HCT116 (cell line): ENCODE data around the gene TBCCD1. TPM values are rescaled to one million over a fixed set of nuclear protein-coding genes. Genes with fewer than 3 reads are reported as not detected.

ENCODE experiments used
- ATAC-seq: fragments of 200-7000 bp; cut with Tn5 transposase; 2 replicates; pipeline ENCODE4 v1.9.1; 2020; ENCODE audit warnings: mild to moderate bottlenecking, moderate library complexity
- BruUV-seq: library from RNA; stranded (reverse); fragments of 400-500 nt; replicated peaks from 2 replicates; lab custom pipeline; 2021; lab: Mats Ljungman, UMichigan
- CTCF ChIA-PET: fragments of 300-600 bp; sonication (Branson Sonifier 250); formaldehyde crosslinking; loops from one replicate; lab custom pipeline; 2021; ENCODE audit warnings: antibody characterized with exemption; lab: Charles Lee
- POLR2A ChIA-PET: fragments of 300-600, 350-600 bp; sonication (Branson Sonifier 250); formaldehyde crosslinking; loops from one replicate; lab custom pipeline; 2021; ENCODE audit warnings: antibody characterized with exemption; lab: Charles Lee
- RAD21 ChIA-PET, 2 experiments: fragments of 300-600 bp; sonication (Branson Sonifier 250); formaldehyde crosslinking; loops; one replicate each; lab custom pipeline; 2023; ENCODE audit warnings: low total read pairs in 2 of 2; ENCODE audit not compliant: uncharacterized antibody in 2 of 2, unreplicated experiment in 2 of 2, low non-redundant PET in 1 of 2; lab: Charles Lee
- DNase-seq: peaks from one replicate; pipeline ENCODE4 v3.0.0-alpha.2; 2010; ENCODE audit warnings: low read depth, low spot score
- H2AFZ ChIP-seq: fragments of 200-600 bp; shearing (Covaris generic), sonication (generic); 2 replicates; pipeline ENCODE4 v1.6.1; 2017; ENCODE audit warnings: low read depth, mixed run types, mixed read lengths, antibody characterized with exemption, low read length; ENCODE audit not compliant: poor library complexity, severe bottlenecking
- H3K27ac ChIP-seq: 2 replicates; pipeline ENCODE4 v1.5.1; 2012; ENCODE audit warnings: low read depth, low read length
- H3K27me3 ChIP-seq: fragments of 200-600 bp; sonication (generic); 2 replicates; pipeline ENCODE4 v1.6.1; 2016; ENCODE audit warnings: mixed run types, low read length, mixed read lengths; ENCODE audit not compliant: insufficient read depth
- H3K36me3 ChIP-seq, 2 experiments: fragments of 200-500 bp in 1 of 2; fragments of 200-600 bp in 1 of 2; sonication (Bioruptor generic) in 1 of 2; sonication (generic) in 1 of 2; 2 replicates each; pipeline versions ENCODE4 v1.5.1 to v1.6.1; 2014 to 2016; ENCODE audit warnings: low read length in 2 of 2, inconsistent platforms in 1 of 2, mixed read lengths in 1 of 2, mixed run types in 1 of 2; ENCODE audit not compliant: insufficient read depth in 2 of 2, control insufficient read depth in 1 of 2
- H3K4me1 ChIP-seq, 2 experiments: fragments of 200-600 bp in 1 of 2; sonication (generic) in 1 of 2; 2 replicates each; pipeline versions ENCODE4 v1.5.1 to v1.6.1; 2012 to 2017; ENCODE audit warnings: low read length in 2 of 2, inconsistent platforms in 1 of 2, mild to moderate bottlenecking in 1 of 2, mixed read lengths in 1 of 2, mixed run types in 1 of 2, moderate library complexity in 1 of 2; ENCODE audit not compliant: insufficient read depth in 2 of 2, control insufficient read depth in 1 of 2
- H3K4me2 ChIP-seq: fragments of 200-600 bp; sonication (generic); 2 replicates; pipeline ENCODE4 v1.6.1; 2017; ENCODE audit warnings: mixed run types, low read length, mixed read lengths
- H3K4me3 ChIP-seq, 2 experiments: fragments of 200-600 bp in 1 of 2; sonication (generic) in 1 of 2; replicated peaks in 1 of 2; 2 replicates each; pipeline ENCODE4 v1.5.1; 2011 to 2016; ENCODE audit warnings: low read length in 2 of 2, control low read depth in 1 of 2, low read depth in 1 of 2, mild to moderate bottlenecking in 1 of 2, mixed read lengths in 1 of 2, mixed run types in 1 of 2
- H3K79me2 ChIP-seq: fragments of 200-600 bp; sonication (generic); 2 replicates; pipeline ENCODE4 v1.6.1; 2017; ENCODE audit warnings: mild to moderate bottlenecking, mixed run types, low read length, moderate library complexity, mixed read lengths; ENCODE audit not compliant: insufficient read depth
- H3K9ac ChIP-seq: fragments of 200-600 bp; sonication (generic); 2 replicates; pipeline ENCODE4 v1.6.1; 2016; ENCODE audit warnings: low read length, mixed read lengths
- H3K9me2 ChIP-seq: fragments of 200-600 bp; sonication (generic), shearing (Covaris generic); 2 replicates; pipeline ENCODE4 v1.6.1; 2017; ENCODE audit warnings: mixed run types, mild to moderate bottlenecking, moderate library complexity; ENCODE audit not compliant: insufficient read depth
- H3K9me3 ChIP-seq, 2 experiments: fragments of 200-500 bp in 1 of 2; fragments of 200-600 bp in 1 of 2; sonication (Bioruptor generic) in 1 of 2; sonication (generic) in 1 of 2; 2 replicates each; pipeline ENCODE4 v1.6.1; 2014 to 2017; ENCODE audit warnings: low read length in 2 of 2, mixed read lengths in 2 of 2, inconsistent platforms in 1 of 2, low read depth in 1 of 2, mild to moderate bottlenecking in 1 of 2, mixed run types in 1 of 2, moderate library complexity in 1 of 2; ENCODE audit not compliant: control insufficient read depth in 1 of 2, insufficient read depth in 1 of 2
- H4K20me1 ChIP-seq: fragments of 200-600 bp; sonication (generic), shearing (Covaris generic); 2 replicates; pipeline ENCODE4 v1.6.1; 2017; ENCODE audit warnings: mixed run types, mild to moderate bottlenecking, moderate library complexity; ENCODE audit not compliant: insufficient read depth
- CTCF ChIP-seq, 3 experiments: fragments of 200-600 bp in 1 of 3; sonication (generic) in 1 of 3; IDR thresholded peaks in 2 of 3; conservative IDR thresholded peaks in 1 of 3; 2 replicates each; pipeline ENCODE4 v1.5.1; 2012 to 2017; ENCODE audit warnings: low read depth in 2 of 3, low read length in 2 of 3, antibody characterized with exemption in 1 of 3, borderline replicate concordance in 1 of 3, control low read depth in 1 of 3, mild to moderate bottlenecking in 1 of 3, mixed read lengths in 1 of 3, mixed run types in 1 of 3, moderate library complexity in 1 of 3; ENCODE audit not compliant: insufficient read depth in 1 of 3
- EGR1 ChIP-seq: IDR thresholded peaks from 2 replicates; pipeline ENCODE4 v1.6.1; 2012; ENCODE audit warnings: low read depth
- ELF1 ChIP-seq: IDR thresholded peaks from 2 replicates; pipeline ENCODE4 v1.6.1; 2012; ENCODE audit warnings: low read depth, borderline replicate concordance
- EZH2 ChIP-seq: fragments of 200-600 bp; sonication (generic); IDR thresholded peaks from 2 replicates; pipeline ENCODE4 v1.6.1; 2017; ENCODE audit warnings: antibody characterized with exemption, mixed run types
- EZH2phosphoT487 ChIP-seq: fragments of 200-600 bp; IDR thresholded peaks from 2 replicates; pipeline ENCODE4 v1.6.1; 2018; ENCODE audit warnings: antibody characterized with exemption, borderline replicate concordance
- JUND ChIP-seq: IDR thresholded peaks from 2 replicates; pipeline ENCODE4 v1.6.1; 2012
- MAX ChIP-seq: IDR thresholded peaks from 2 replicates; pipeline ENCODE4 v1.6.1; 2012
- POLR2AphosphoS5 ChIP-seq: IDR thresholded peaks from 2 replicates; pipeline ENCODE4 v1.6.1; 2011; ENCODE audit warnings: mild to moderate bottlenecking, low read depth, low read length, moderate library complexity
- RAD21 ChIP-seq: IDR thresholded peaks from 2 replicates; pipeline ENCODE4 v1.6.1; 2012; ENCODE audit warnings: low read depth, mild to moderate bottlenecking
- SIN3A ChIP-seq: IDR thresholded peaks from 2 replicates; pipeline ENCODE4 v1.6.1; 2012; ENCODE audit warnings: low read depth
- SP1 ChIP-seq: IDR thresholded peaks from 2 replicates; pipeline ENCODE4 v1.6.1; 2012; ENCODE audit warnings: low read depth
- SRF ChIP-seq: IDR thresholded peaks from 2 replicates; pipeline ENCODE4 v1.6.1; 2012; ENCODE audit warnings: low read depth
- YY1 ChIP-seq: IDR thresholded peaks from 2 replicates; pipeline ENCODE4 v1.6.1; 2011; ENCODE audit warnings: low read length, low read depth, moderate library complexity, mild to moderate bottlenecking; ENCODE audit not compliant: insufficient replicate concordance; ENCODE audit errors: extremely low read depth
- ZFX ChIP-seq: fragments of 450-650 bp; IDR thresholded peaks from 2 replicates; pipeline ENCODE4 v1.6.1; 2017
- ZNF274 ChIP-seq: fragments of 200-500 bp; sonication (Bioruptor generic); IDR thresholded peaks from 2 replicates; pipeline ENCODE4 v1.6.1; 2014; ENCODE audit warnings: mild to moderate bottlenecking, low read depth, low read length, inconsistent platforms
- intact Hi-C: fragments of 100-400 bp; cut with micrococcal nuclease; formaldehyde crosslinking; loops from 2 replicates; pipeline ENCODE4 v1.10.0; 2022
- total RNA-seq: library from RNA; stranded (reverse); gene quantifications from one replicate; pipeline ENCODE4 v1.2.1, GENCODE V29; 2021; ENCODE audit not compliant: unreplicated experiment
- TF ChIP-seq, protein P1 (sequence below): IDR thresholded peaks from 2 replicates; pipeline ENCODE4 v1.6.1; 2011; ENCODE audit warnings: mild to moderate bottlenecking, low read length, moderate library complexity; ENCODE audit not compliant: insufficient replicate concordance; ENCODE audit errors: extremely low read depth

TBCCD1 gene
- total RNA-seq, 1 experiment from 2014 or later: 16.8 TPM

DNA sequence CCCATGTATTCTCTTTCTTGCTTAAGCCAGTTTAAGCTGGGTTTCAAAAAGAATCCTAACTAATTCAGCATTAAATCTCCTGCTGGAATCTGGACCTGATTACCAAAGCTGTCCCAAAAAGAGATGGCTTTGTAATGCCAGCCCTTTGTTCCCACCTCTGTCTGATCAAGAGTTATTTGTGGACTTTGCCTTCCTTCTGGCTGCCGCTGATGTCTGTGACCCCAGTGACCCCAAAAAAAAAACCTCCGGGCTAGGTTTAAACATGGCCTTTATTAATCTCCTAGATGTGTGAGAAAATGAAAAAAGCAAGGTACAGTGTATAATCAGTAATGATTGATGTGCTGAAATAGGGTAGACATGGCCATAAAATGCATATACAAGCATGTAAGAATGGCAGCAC, 43.7 kb downstream of the TBCCD1 start:
- H3K4me2 ChIP-seq: no peak overlapping the region
- no peak overlapping the region for H2AFZ ChIP-seq
- no peaks in the 10 kb centered on the region for H4K20me1 ChIP-seq
- no peaks in the 10 kb centered on the region for H3K79me2 ChIP-seq
- ChIA-PET RAD21 (no interaction called here), CTCF (no interaction called here), POLR2A (no interaction called here)
- no peak overlapping the region for H3K27ac ChIP-seq
- intact Hi-C loops: no loop called here
- no peak for TF ChIP-seq JUND
- no peak for TF ChIP-seq POLR2AphosphoS5
- TF ChIP-seq ELF1: no peak
- TF ChIP-seq, protein P1, sequence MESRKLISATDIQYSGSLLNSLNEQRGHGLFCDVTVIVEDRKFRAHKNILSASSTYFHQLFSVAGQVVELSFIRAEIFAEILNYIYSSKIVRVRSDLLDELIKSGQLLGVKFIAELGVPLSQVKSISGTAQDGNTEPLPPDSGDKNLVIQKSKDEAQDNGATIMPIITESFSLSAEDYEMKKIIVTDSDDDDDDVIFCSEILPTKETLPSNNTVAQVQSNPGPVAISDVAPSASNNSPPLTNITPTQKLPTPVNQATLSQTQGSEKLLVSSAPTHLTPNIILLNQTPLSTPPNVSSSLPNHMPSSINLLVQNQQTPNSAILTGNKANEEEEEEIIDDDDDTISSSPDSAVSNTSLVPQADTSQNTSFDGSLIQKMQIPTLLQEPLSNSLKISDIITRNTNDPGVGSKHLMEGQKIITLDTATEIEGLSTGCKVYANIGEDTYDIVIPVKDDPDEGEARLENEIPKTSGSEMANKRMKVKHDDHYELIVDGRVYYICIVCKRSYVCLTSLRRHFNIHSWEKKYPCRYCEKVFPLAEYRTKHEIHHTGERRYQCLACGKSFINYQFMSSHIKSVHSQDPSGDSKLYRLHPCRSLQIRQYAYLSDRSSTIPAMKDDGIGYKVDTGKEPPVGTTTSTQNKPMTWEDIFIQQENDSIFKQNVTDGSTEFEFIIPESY: no peak
- TF ChIP-seq EZH2phosphoT487: no peak
- TF ChIP-seq RAD21: no peak
- TF ChIP-seq EGR1: no peak
- TF ChIP-seq SRF: no peak
- TF ChIP-seq EZH2: no peak
- no peak for TF ChIP-seq SIN3A
- TF ChIP-seq CTCF (IDR thresholded peaks at IDR 0.05 in 2 of 3, conservative IDR thresholded peaks at IDR 0.05 in 1 of 3; ENCODE audit: borderline replicate concordance in 1 of 3, insufficient read depth in 1 of 3, low read depth in 2 of 3, low read length in 2 of 3): no peak
- TF ChIP-seq YY1: no peak
- no peak for TF ChIP-seq SP1
- TF ChIP-seq MAX: no peak
- TF ChIP-seq ZFX: no peak
- no peak for TF ChIP-seq ZNF274
- no TSS peak for BruUV-seq
- no peaks in the 10 kb centered on the region for H3K4me1 ChIP-seq
- no peak overlapping the region for H3K4me3 ChIP-seq
- ATAC-seq (no peak), DNase-seq (no peak)
- H3K9me2 ChIP-seq: no peaks in the 10 kb centered on the region
- H3K27me3 ChIP-seq: peaks cover 17% of the 10 kb centered on the region; the same call in 1 of the 2 replicates
- no peaks in the 10 kb centered on the region for H3K36me3 ChIP-seq
- no peaks in the 10 kb centered on the region for H3K9me3 ChIP-seq
- H3K9ac ChIP-seq: no peak overlapping the region
